OCI-LY1 (cell line): ENCODE results near the gene NRP1.

Experiments used
- H2AFZ ChIP-seq: fragments of 200-600 bp; sonication (generic), shearing (Covaris generic); 2 replicates; pipeline ENCODE4 v1.6.0; 2014; ENCODE audit warnings: antibody characterized with exemption, mild to moderate bottlenecking, low read length
- H3F3A ChIP-seq: fragments of 200-600 bp; sonication (generic), shearing (Covaris generic); 2 replicates; pipeline ENCODE4 v1.6.0; 2014; ENCODE audit warnings: mild to moderate bottlenecking, antibody characterized with exemption, low read length, moderate library complexity; ENCODE audit not compliant: insufficient read depth
- H3K27ac ChIP-seq: fragments of 200-600 bp; sonication (generic); 2 replicates; pipeline ENCODE4 v1.5.1; 2014; ENCODE audit warnings: low read length, mixed run types, mild to moderate bottlenecking, low read depth; ENCODE audit not compliant: poor library complexity, severe bottlenecking
- H3K27me3 ChIP-seq: fragments of 200-600 bp; sonication (generic); 2 replicates; pipeline ENCODE4 v1.6.0; 2014; ENCODE audit warnings: antibody characterized with exemption, mild to moderate bottlenecking, low read length, moderate library complexity; ENCODE audit not compliant: insufficient read depth
- H3K36me3 ChIP-seq: fragments of 200-600 bp; sonication (generic); 2 replicates; pipeline ENCODE4 v1.6.1; 2014; ENCODE audit warnings: mild to moderate bottlenecking, antibody characterized with exemption, low read length, moderate library complexity, mixed read lengths; ENCODE audit not compliant: insufficient read depth
- H3K4me1 ChIP-seq: fragments of 200-600 bp; sonication (generic); 2 replicates; pipeline ENCODE4 v1.5.1; 2014; ENCODE audit warnings: mild to moderate bottlenecking, low read length, moderate library complexity; ENCODE audit not compliant: insufficient read depth, severe bottlenecking
- H3K4me2 ChIP-seq: fragments of 200-600 bp; sonication (generic), shearing (Covaris generic); 2 replicates; pipeline ENCODE4 v1.6.1; 2014; ENCODE audit warnings: low read length
- H3K4me3 ChIP-seq: fragments of 200-600 bp; sonication (generic); 2 replicates; pipeline ENCODE4 v1.5.1; 2014; ENCODE audit warnings: low read length, low read depth, mild to moderate bottlenecking, mixed read lengths; ENCODE audit not compliant: poor library complexity, severe bottlenecking
- H3K79me2 ChIP-seq: fragments of 200-600 bp; shearing (Covaris generic); 2 replicates; pipeline ENCODE4 v1.6.1; 2016; ENCODE audit warnings: mixed run types, low read length, mixed read lengths; ENCODE audit not compliant: insufficient read depth
- H3K9ac ChIP-seq: fragments of 200-600 bp; sonication (generic), shearing (Covaris generic); 2 replicates; pipeline ENCODE4 v1.6.1; 2014; ENCODE audit warnings: mild to moderate bottlenecking, low read length, mixed read lengths
- H3K9me2 ChIP-seq: fragments of 200-600 bp; sonication (generic), shearing (Covaris generic); 2 replicates; pipeline ENCODE4 v1.6.1; 2014; ENCODE audit warnings: low read depth, mild to moderate bottlenecking, low read length, mixed read lengths
- H3K9me3 ChIP-seq: fragments of 200-600 bp; shearing (Covaris generic); 2 replicates; pipeline ENCODE4 v1.6.1; 2014; ENCODE audit warnings: low read length, mixed read lengths
- H4K20me1 ChIP-seq: fragments of 200-600 bp; sonication (generic), shearing (Covaris generic); 2 replicates; pipeline ENCODE4 v1.6.0; 2016; ENCODE audit warnings: mild to moderate bottlenecking, low read length; ENCODE audit not compliant: insufficient read depth
- EZH2 ChIP-seq: fragments of 200-600 bp; sonication (generic), shearing (Covaris generic); IDR thresholded peaks from 2 replicates; pipeline ENCODE4 v1.8.0; 2017; ENCODE audit warnings: borderline replicate concordance, mixed run types, mild to moderate bottlenecking, antibody characterized with exemption, low read length, moderate library complexity, mixed read lengths
- TF ChIP-seq, protein P1 (sequence below): fragments of 200-600 bp; sonication (generic), shearing (Covaris generic); IDR thresholded peaks from 2 replicates; pipeline ENCODE4 v1.5.1; 2017; ENCODE audit warnings: mild to moderate bottlenecking, antibody characterized with exemption, low read length, moderate library complexity, mixed read lengths

NRP1 gene

DNA sequence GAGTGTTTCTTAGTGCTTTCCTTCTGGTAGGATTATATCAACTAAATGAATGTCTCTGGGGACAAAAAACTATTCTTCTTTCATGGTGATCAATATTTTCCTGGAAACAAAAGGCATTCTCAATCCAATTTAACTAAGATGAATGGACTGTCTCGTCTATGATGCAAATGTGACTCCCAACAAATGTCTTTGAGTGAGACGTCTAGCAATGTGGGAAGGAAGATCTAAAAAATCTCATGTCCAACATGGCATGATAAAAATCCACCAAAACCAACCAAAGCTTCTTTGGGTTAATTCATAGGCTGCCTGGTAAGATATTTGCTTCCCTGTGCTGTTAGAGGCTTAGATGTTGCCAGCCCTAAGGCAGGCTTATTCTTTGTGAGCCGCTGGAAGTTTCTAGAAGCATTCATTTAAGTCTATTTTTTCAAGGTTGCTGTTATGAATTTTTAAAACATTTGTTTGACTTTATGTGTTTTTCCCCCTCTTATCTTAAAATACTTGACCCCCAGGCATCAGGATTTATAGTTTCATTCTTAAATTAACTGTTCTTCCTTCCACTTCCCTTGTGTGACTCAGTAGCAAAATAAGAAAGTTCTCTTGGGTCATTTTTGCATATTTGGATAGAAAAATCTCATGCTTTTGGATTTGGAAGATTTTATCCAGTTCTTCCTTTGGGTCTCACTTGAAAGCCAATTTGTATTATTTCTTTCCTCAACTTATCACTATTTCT, 156.3 kb downstream of the NRP1 start:
- Histone ChIP-seq H3F3A (no peaks in the 10 kb centered on the region), H3K9me3 (no peaks in the 10 kb centered on the region)

DNA sequence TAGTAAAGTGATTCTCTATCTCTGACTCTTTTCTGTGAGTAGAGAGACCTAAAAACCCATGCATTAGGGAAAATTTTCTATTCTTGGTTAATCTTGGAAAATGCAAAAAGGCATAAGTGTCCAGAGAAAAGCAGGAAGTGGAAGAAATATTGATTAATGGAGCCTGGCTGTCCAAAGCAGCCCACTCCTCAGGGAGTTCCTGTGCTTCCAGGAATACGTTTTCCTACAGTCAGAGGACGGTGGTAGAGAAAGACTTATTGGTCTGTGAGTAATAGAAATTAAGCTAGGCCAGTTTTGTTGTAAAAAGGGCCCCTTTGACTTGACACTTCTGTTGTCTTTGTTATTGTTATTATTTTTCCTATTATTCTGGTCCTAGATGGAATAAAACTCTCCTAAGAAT, 157.8 kb downstream of the NRP1 start:
- H3K4me3 ChIP-seq: no peak overlapping the region
- H3K4me2 ChIP-seq: no peak overlapping the region
- no peaks in the 10 kb centered on the region for H3K9me3 ChIP-seq
- no peak for TF ChIP-seq EZH2
- TF ChIP-seq, protein P1, sequence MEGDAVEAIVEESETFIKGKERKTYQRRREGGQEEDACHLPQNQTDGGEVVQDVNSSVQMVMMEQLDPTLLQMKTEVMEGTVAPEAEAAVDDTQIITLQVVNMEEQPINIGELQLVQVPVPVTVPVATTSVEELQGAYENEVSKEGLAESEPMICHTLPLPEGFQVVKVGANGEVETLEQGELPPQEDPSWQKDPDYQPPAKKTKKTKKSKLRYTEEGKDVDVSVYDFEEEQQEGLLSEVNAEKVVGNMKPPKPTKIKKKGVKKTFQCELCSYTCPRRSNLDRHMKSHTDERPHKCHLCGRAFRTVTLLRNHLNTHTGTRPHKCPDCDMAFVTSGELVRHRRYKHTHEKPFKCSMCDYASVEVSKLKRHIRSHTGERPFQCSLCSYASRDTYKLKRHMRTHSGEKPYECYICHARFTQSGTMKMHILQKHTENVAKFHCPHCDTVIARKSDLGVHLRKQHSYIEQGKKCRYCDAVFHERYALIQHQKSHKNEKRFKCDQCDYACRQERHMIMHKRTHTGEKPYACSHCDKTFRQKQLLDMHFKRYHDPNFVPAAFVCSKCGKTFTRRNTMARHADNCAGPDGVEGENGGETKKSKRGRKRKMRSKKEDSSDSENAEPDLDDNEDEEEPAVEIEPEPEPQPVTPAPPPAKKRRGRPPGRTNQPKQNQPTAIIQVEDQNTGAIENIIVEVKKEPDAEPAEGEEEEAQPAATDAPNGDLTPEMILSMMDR: no peak
- H3K9me2 ChIP-seq: no peaks in the 10 kb centered on the region
- no peak overlapping the region for H3K27ac ChIP-seq
- H3K36me3 ChIP-seq: no peaks in the 10 kb centered on the region
- H3K9ac ChIP-seq: no peak overlapping the region
- no peaks in the 10 kb centered on the region for H4K20me1 ChIP-seq
- no peaks in the 10 kb centered on the region; the same call in 1 of the 2 replicates for H3K27me3 ChIP-seq
- H3K79me2 ChIP-seq: no peaks in the 10 kb centered on the region
- H2AFZ ChIP-seq: no peak overlapping the region
- no peaks in the 10 kb centered on the region for H3F3A ChIP-seq
- H3K4me1 ChIP-seq: no peaks in the 10 kb centered on the region

More for the DNA sequence above, 156.3 kb downstream of the NRP1 start:
- no peaks in the 10 kb centered on the region for H3K36me3 ChIP-seq
- H3K27ac ChIP-seq: no peak overlapping the region
- TF ChIP-seq, protein P1: no peak
- no peak for TF ChIP-seq EZH2
- no peaks in the 10 kb centered on the region for H3K79me2 ChIP-seq
- H4K20me1 ChIP-seq: no peaks in the 10 kb centered on the region
- no peak overlapping the region for H3K9ac ChIP-seq
- no peak overlapping the region for H3K4me2 ChIP-seq
- no peaks in the 10 kb centered on the region for H3K4me1 ChIP-seq
- H3K27me3 ChIP-seq: no peaks in the 10 kb centered on the region; the same call in 1 of the 2 replicates
- no peak overlapping the region for H2AFZ ChIP-seq
- no peak overlapping the region for H3K4me3 ChIP-seq
- H3K9me2 ChIP-seq: no peaks in the 10 kb centered on the region

DNA sequence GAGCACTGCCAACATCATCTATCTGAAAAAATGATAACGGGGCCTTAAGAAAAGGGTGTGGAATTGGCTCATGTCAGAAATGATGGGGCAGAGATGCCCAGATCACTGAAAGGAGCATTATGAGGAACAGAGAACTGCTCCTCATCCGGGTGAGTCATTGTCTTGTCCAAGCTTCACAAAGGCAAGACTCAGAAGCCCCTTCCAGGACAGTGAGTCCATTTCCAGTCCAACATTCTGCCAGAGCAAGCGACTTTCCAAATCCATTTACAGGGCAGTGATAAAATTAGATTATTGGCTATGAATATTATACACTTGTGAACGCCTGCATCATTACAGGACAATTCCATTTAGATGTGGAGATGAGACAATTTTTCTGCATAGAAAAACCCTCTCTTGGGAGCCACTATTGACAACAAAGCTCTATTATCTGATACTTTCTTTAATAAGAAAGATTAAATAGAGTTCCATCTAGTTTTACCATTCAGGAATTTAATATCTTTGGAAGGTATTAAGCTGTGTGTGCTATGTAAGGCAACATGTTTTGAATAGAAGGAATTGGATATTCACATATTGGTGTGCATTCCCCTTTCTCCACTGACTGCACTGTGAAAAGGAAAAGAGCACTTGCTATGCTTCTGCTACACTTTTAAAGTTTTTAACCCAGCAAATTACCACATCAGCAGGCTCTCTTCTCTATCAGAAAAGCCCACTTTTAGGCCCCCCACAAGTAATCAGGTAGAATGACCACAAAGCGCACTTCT, 159.6 kb downstream of the NRP1 start:
- Histone ChIP-seq H2AFZ (no peak overlapping the region), H3F3A (no peaks in the 10 kb centered on the region), H3K27me3 (no peaks in the 10 kb centered on the region; the same call in 1 of the 2 replicates), H3K79me2 (no peaks in the 10 kb centered on the region), H3K36me3 (no peaks in the 10 kb centered on the region), H3K4me3 (no peak overlapping the region), H3K9me3 (no peaks in the 10 kb centered on the region), H3K9ac (no peak overlapping the region), H3K27ac (no peak overlapping the region), H3K4me1 (no peaks in the 10 kb centered on the region), H3K4me2 (no peak overlapping the region), H4K20me1 (no peaks in the 10 kb centered on the region), H3K9me2 (no peaks in the 10 kb centered on the region)
- no peak for TF ChIP-seq EZH2
- TF ChIP-seq, protein P1: no peak
